Measurements from ENCODE around the gene ETFB.

The ETFB gene

DNA sequence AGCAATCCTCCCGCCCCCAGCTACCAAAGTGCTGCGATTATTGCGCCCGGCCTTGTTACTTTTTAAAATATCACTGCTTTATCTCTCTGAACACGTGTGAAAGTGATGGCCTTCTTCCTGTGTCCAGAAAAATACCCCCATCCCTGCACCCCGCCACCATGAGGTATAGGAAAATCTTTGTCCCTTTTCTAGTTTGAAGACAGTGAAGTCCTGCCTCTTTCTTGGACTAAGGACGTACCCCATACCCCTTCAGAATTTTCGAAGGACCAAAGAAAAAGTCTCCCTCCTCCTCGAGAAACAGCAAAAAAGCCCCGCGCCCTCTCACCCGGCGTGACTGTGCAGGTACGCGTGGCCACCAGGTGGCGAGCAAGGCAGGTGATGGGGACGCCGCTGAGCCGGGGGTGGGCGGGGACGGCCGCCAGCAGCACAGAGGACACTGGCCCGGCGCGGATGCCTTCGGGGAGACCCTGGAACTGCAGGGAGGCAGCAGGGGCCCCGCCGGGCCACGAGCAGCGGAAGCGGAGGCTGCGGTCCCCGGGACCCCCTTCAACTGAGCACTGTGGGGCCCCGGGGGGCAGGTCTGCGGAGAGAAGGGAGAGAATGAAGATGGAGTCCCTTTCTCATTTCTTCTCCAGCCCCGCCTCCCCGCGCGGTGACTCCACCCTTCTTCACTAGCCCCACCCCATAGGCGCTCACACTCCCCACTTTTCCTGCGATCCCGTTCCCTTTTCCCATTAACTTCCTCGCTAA is 27.4 kb downstream of the ETFB start:
- in situ Hi-C loops (cut with MboI; ENCODE audit: low pct_unique_long_range_greater_than_20kb, low sequenced_read_pairs, unreplicated experiment) = loop anchor here (10.0 to 25.0 kb wide), 2 partner anchors 96 to 324 kb away; no protein-coding TSS in a partner anchor
- DNase-seq (ENCODE audit: low spot score) = peak; percentile 94
- TF ChIP-seq, protein P1, sequence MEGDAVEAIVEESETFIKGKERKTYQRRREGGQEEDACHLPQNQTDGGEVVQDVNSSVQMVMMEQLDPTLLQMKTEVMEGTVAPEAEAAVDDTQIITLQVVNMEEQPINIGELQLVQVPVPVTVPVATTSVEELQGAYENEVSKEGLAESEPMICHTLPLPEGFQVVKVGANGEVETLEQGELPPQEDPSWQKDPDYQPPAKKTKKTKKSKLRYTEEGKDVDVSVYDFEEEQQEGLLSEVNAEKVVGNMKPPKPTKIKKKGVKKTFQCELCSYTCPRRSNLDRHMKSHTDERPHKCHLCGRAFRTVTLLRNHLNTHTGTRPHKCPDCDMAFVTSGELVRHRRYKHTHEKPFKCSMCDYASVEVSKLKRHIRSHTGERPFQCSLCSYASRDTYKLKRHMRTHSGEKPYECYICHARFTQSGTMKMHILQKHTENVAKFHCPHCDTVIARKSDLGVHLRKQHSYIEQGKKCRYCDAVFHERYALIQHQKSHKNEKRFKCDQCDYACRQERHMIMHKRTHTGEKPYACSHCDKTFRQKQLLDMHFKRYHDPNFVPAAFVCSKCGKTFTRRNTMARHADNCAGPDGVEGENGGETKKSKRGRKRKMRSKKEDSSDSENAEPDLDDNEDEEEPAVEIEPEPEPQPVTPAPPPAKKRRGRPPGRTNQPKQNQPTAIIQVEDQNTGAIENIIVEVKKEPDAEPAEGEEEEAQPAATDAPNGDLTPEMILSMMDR (IDR thresholded peaks at IDR 0.05; ENCODE audit: extremely low read depth, insufficient read depth, missing control alignments) = peak; percentile 92

DNA sequence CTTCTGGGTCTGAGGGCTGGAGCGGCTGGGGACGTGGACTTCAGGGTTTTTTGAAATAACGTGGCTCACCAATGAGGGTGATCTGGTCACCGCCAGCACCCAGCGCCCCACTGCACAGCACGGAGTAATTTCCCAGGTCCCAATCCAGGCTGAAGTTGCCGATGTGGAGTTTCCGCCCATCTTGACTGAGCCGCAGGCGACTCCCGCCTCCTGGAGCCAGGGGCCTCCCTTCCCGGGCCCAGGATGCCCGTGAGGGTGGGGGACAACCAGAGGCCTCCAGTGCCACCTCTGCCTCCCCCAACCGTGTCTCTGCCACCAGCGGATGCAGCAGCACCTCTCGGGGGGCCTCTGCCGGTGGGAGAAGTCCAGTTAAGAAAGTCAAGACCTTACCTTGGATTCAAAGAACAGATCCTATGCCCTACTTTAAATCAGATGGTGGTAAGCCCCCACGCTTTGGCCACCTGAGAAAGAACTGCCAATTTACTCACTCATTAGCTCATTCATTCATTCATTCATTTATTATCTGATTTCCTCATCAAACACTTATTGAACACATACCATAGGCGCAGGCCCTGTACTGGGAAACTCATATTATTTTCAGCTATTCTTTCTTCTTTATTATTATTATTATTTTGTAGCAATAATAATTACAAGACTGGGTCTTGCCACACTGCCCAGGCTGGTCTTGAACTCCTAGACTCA is 28.2 kb downstream of the ETFB start:
- in situ Hi-C loops (cut with MboI; ENCODE audit: low pct_unique_long_range_greater_than_20kb, low sequenced_read_pairs, unreplicated experiment) = loop anchor here (10.0 to 25.0 kb wide), 2 partner anchors 97 to 324 kb away; no protein-coding TSS in a partner anchor

GRCh38 chr19:51337141-51337860 is 28.9 kb downstream of the ETFB start:
- in situ Hi-C loops (cut with MboI; ENCODE audit: low pct_unique_long_range_greater_than_20kb, low sequenced_read_pairs, unreplicated experiment) = loop anchor here (10.0 to 25.0 kb wide), 2 partner anchors 98 to 325 kb away; no protein-coding TSS in a partner anchor
- TF ChIP-seq, protein P1 (IDR thresholded peaks at IDR 0.05; ENCODE audit: extremely low read depth, insufficient read depth, missing control alignments) = no peak
- DNase-seq (ENCODE audit: low spot score) = no peak

More for the DNA sequence above, 28.2 kb downstream of the ETFB start:
- TF ChIP-seq, protein P1 (IDR thresholded peaks at IDR 0.05; ENCODE audit: extremely low read depth, insufficient read depth, missing control alignments) = peak; percentile 5
- no peak for DNase-seq (ENCODE audit: low spot score)

DNA sequence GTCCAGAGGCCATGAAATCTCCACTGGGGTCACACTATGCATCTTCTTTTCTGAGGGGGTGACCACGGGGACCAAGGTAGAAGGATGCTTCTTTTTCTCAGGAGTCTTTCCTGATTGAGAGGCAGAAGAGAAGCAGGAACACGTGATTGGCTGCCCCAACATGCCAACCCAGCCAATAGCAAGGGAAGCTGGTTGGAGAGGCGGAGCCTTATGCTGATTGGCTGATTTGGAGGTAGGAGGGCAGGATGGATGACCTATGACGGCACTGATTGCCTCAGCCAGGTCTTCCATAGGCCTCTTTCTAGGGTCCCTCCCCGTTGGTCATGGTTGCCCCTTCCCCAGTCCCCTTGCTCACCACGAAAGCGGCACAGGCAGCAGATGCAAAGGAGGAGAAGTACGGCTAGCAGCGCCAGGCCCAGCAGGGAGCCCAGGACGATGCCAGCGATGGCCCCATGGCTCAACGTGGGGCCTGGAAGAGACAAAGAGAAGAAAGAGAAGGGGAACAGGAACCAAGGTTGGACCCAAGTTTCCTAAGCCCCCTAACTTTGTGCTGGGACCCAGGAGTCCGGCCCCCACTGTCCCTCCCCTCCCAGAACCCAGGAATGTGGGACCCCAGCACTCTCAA is 32.2 kb downstream of the ETFB start:
- TF ChIP-seq, protein P1 (IDR thresholded peaks at IDR 0.05; ENCODE audit: extremely low read depth, insufficient read depth, missing control alignments) = no peak
- in situ Hi-C loops (cut with MboI; ENCODE audit: low pct_unique_long_range_greater_than_20kb, low sequenced_read_pairs, unreplicated experiment) = loop anchor here (10.0 to 25.0 kb wide), 2 partner anchors 101 to 328 kb away; no protein-coding TSS in a partner anchor
- DNase-seq (ENCODE audit: low spot score) = no peak

DNA sequence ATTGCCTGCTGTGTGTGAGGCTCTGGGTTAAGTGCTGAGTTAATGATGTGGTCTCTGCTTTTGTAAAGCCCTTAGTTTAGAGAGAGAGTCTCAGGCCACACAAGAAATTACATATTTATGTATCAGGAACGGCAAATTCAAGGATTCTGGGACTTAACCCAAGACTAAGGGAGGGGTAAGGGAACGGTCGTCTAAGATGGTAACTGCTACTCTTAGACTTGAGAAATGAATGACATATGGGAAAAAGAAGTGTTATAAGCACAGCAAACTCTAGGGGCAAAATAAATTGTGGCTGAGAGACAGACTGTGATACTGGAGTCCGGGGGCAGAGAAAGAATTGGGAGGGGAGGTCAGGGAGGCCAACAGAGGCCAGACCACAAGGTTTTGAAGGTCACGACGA is 34.5 kb downstream of the ETFB start:
- in situ Hi-C loops (cut with MboI; ENCODE audit: low pct_unique_long_range_greater_than_20kb, low sequenced_read_pairs, unreplicated experiment) = loop anchor here (10.0 to 25.0 kb wide), 2 partner anchors 103 to 331 kb away; no protein-coding TSS in a partner anchor

More for the DNA sequence above, 34.5 kb downstream of the ETFB start:
- TF ChIP-seq, protein P1 (IDR thresholded peaks at IDR 0.05; ENCODE audit: extremely low read depth, insufficient read depth, missing control alignments) = no peak
- DNase-seq (ENCODE audit: low spot score) = no peak

Data from GM13977 (cell line).